ENCODE results near the gene SLC49A3. TPM values are rescaled to one million over a fixed set of nuclear protein-coding genes. Genes with fewer than 3 reads are reported as not detected.
"Not testable (repeated sequence)": the region's sequence is repeated elsewhere in the genome, so short reads cannot be mapped to it uniquely, and the experiment has no call there.

Gene SLC49A3
- total and polyA plus RNA-seq, 12 donors = 1.4 to 24.5 (median 7.3) TPM

GRCh38 chr4:709348-709747 is 20.4 kb upstream of the SLC49A3 start:
- Histone ChIP-seq H3K9me3 (replicated peaks in 1 of 3) (no peaks in the 10 kb centered on the region), H3K27ac (peak overlapping the region in 1 of 5 donors; percentile 38), H3K4me1 (replicated peaks in 1 of 2) (peaks cover 25 to 41% of the 10 kb centered on the region in 2 donors), H3K4me3 (no peak overlapping the region), H3K36me3 (replicated peaks in 1 of 2) (no peaks in the 10 kb centered on the region), H3K27me3 (no peaks in the 10 kb centered on the region)
- no peak for DNase-seq
- intact Hi-C loops (cut with DNase I) = no loop called here
- WGBS, 4 donors = 91 to 97% (median 93%) methylated on average over 6 of the region's 6 CpGs
- TF ChIP-seq CTCF (IDR thresholded peaks at IDR 0.05) (no peak), POLR2A (IDR thresholded peaks at IDR 0.05) (no peak)

- intact Hi-C loops (cut with DNase I) = no loop called here
- Histone ChIP-seq H3K4me3 (peak overlapping the region in 1 of 4 donors; percentile 39), H3K27ac (peak overlapping the region in 2 of 5 donors; percentile 32 to 40), H3K4me1 (replicated peaks in 1 of 2) (peaks cover 25 to 39% of the 10 kb centered on the region in 2 donors), H3K27me3 (no peaks in the 10 kb centered on the region), H3K36me3 (replicated peaks in 1 of 2) (no peaks in the 10 kb centered on the region), H3K9me3 (replicated peaks in 1 of 3) (no peaks in the 10 kb centered on the region)
- no peak for TF ChIP-seq POLR2A (IDR thresholded peaks at IDR 0.05)
- TF ChIP-seq CTCF (IDR thresholded peaks at IDR 0.05) = no peak
- DNase-seq = no peak
- 31 to 57% (median 43%) methylated on average over 3 to 6 of the region's 6 CpGs for WGBS, 4 donors
Observed at GRCh38 chr4:708631-708933, 19.6 kb upstream of the SLC49A3 start.

GRCh38 chr4:707929-708630 is 19.1 kb upstream of the SLC49A3 start:
- H3K4me3 ChIP-seq = peak overlapping the region in 1 of 4 donors; percentile 39
- no peak for TF ChIP-seq POLR2A (IDR thresholded peaks at IDR 0.05)
- TF ChIP-seq CTCF (IDR thresholded peaks at IDR 0.05) = no peak
- H3K9me3 ChIP-seq (replicated peaks in 1 of 3) = no peaks in the 10 kb centered on the region
- H3K36me3 ChIP-seq (replicated peaks in 1 of 2) = no peaks in the 10 kb centered on the region
- peak in 1 of 7 donors; percentile 49 for DNase-seq
- H3K27me3 ChIP-seq = no peaks in the 10 kb centered on the region
- intact Hi-C loops (cut with DNase I) = no loop called here
- H3K4me1 ChIP-seq (replicated peaks in 1 of 2) = peaks cover 25 to 39% of the 10 kb centered on the region in 2 donors
- 60 to 77% (median 69%) methylated on average over 3 to 11 of the region's 11 CpGs for WGBS, 4 donors
- peak overlapping the region in 2 of 5 donors; percentile 32 to 40 for H3K27ac ChIP-seq

GRCh38 chr4:706834-707598 is 18.1 kb upstream of the SLC49A3 start:
- no peak for DNase-seq
- peaks cover 25 to 34% of the 10 kb centered on the region in 2 donors for H3K4me1 ChIP-seq (replicated peaks in 1 of 2)
- intact Hi-C loops (cut with DNase I) = no loop called here
- no peaks in the 10 kb centered on the region for H3K27me3 ChIP-seq
- no peaks in the 10 kb centered on the region for H3K36me3 ChIP-seq (replicated peaks in 1 of 2)
- H3K27ac ChIP-seq = peak overlapping the region in 3 of 5 donors; percentile 9 to 49 (median 38)
- peak overlapping the region in 3 of 4 donors; percentile 9 to 84 (median 16) for H3K4me3 ChIP-seq
- TF ChIP-seq CTCF (IDR thresholded peaks at IDR 0.05) = no peak
- TF ChIP-seq POLR2A (IDR thresholded peaks at IDR 0.05) = no peak
- no peaks in the 10 kb centered on the region for H3K9me3 ChIP-seq (replicated peaks in 1 of 3)
- 18 to 35% (median 27%) methylated on average over 6 to 19 of the region's 21 CpGs for WGBS, 4 donors

- H3K27me3 ChIP-seq; DNase-seq; H3K9me3 ChIP-seq (replicated peaks in 1 of 3); H3K36me3 ChIP-seq (replicated peaks in 1 of 2); intact Hi-C loops (cut with DNase I): not testable (repeated sequence)
- Histone ChIP-seq H3K4me1 (replicated peaks in 1 of 2) (peaks cover 25 to 33% of the 10 kb centered on the region in 2 donors), H3K4me3 (peak overlapping the region; percentile 30 to 84 (median 62)), H3K27ac (peak overlapping the region; percentile 65 to 89 (median 78))
- WGBS, 4 donors = 2 to 20% (median 5%) methylated on average over 2 to 21 of the region's 21 CpGs
Observed at GRCh38 chr4:706083-706633, 17.2 kb upstream of the SLC49A3 start.

Data from adrenal gland (tissue), 12 donors.